Measurements from ENCODE around the gene EHD2.
"Not testable (repeated sequence)": the region's sequence is repeated elsewhere in the genome, so short reads cannot be mapped to it uniquely, and the experiment has no call there.

Gene EHD2

DNA sequence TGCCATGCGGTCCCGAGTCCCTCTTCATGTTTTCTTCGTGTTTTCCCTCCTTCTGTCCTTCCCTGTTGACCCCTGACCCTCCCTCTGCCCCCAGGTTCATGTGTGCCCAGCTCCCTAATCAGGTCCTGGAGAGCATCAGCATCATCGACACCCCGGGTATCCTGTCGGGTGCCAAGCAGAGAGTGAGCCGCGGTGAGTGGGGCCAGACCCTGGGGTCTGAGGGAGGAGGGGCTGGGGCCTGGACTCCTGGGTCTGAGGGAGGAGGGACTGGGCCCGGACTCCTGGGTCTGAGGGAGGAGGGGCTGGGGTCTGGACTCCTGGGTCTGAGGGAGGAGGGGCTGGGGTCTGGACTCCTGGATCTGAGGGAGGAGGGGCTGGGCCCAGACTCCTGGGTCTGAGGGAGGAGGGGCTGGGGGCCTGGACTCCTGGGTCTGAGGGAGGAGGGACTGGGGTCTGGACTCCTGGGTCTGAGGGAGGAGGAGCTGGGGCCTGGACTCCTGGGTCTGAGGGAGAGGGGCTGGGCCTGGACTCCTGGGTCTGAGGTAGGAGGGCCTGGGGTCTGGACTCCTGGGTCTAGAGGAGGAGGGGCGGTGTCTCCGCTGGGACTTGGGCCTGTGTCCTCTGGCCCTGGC lies 5.3 kb downstream of the EHD2 start:
- not testable (repeated sequence) for DNase-seq

DNA sequence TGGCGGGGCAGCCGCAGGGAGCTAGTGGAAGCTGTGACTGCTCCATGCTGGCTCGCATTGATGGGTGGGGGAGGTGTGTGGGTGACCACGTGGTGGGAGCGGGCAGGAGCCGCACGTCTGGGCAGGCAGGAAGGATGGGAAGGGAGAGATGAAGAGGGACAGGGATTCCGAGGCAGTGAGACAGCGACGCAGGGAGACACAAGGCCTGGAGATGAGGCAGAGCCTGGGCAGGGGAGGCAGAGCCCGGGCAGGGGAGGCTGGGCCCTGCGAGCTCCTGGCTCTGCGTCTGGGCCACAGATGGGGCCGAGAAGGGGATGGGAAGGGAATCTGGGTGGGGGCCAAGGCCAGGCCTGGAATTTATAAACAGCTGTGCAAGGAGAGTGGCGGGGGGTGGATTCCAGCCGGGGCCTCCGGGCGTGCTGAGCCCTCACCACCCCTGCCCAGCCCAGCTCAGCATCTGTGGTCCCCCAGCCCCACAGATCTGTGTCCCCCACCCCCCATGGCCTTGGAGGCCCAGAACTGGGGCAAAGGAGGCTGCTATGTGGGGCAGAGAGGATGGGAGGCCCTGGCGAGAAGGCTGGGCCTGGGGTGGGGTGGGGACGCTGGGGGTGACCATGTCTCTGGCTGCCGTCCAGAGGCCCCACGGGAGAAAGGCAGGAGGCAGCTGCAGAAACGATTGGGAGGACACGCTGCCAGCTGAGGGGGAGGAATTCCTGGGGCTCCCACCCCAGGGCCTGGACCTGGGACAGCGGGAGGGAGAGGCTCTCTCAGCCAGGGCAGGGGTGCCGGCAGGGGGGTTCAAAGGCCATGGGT lies 6.0 kb downstream of the EHD2 start:
- no peak for DNase-seq

DNA sequence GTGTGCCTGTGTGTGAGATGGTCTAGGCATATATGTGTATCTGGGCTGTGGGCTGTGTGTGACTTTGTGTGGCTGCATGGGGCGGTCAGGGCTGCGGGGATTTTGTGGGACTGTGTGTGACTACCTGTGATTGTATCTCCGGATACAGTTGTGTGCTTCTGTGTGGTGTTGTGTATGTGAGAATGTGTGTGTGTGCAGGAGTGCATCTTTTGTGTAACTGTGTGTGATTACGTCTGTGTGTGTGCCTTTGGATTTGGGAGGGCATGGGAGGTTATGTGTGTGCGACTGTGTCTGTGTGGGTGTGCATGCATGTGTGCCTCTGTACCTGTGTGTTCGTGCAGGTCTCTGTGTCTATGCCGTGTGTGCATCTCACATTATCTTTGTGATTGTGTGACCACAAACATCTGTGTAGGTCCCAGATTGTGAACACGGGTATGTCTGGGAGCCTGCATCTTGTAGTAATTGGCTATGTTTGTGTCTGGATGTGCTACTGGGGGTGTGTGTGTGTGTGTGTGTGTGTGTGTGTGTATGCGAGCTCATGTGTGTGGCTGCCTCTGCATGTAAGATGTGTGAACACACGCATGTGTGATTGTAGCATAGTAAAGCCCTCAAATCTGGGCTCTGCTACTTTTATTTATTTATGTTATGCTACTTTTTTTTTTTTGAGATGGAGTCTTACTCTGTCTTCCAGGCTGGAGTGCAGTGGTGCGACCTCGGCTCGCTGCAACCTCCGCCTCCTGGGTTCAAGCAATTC lies 7.6 kb downstream of the EHD2 start:
- DNase-seq, result no peak

DNA sequence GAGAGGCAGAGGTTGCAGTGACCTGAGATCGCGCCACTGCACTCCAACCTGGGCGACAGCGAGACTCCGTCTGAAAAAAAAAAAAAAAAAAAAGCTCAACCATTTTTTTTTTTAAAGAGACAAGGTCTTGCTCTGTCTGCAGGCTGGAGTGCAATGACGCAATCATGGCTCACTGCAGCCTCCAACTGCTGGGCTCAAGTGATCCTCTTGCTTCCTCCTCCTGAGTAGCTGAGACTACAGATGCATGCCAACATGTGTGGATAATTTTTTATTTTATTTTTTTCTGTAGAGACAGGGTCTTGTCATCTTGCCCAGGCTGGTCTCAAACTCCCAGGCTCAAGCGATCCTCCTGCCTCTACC lies 10.3 kb downstream of the EHD2 start:
- DNase-seq, result peak in 1 of 2 experiments; percentile 38

DNA sequence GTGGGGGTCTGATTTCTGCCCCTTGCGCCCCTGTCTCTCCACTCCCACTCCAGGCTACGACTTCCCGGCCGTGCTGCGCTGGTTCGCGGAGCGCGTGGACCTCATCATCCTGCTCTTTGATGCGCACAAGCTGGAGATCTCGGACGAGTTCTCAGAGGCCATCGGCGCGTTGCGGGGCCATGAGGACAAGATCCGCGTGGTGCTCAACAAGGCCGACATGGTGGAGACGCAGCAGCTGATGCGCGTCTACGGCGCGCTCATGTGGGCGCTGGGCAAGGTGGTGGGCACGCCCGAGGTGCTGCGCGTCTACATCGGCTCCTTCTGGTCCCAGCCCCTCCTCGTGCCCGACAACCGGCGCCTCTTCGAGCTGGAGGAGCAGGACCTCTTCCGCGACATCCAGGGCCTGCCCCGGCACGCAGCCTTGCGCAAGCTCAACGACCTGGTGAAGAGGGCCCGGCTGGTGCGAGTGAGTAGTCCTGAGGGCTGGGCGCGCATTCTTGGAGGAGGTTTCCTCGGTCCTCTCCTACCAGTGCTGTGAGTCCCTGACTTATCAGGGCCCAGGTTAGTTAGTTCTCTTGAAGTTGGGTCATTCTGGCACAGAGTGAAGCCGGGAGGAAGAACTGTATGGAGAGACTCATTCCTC lies 12.7 kb downstream of the EHD2 start:
- DNase-seq, result no peak

DNA sequence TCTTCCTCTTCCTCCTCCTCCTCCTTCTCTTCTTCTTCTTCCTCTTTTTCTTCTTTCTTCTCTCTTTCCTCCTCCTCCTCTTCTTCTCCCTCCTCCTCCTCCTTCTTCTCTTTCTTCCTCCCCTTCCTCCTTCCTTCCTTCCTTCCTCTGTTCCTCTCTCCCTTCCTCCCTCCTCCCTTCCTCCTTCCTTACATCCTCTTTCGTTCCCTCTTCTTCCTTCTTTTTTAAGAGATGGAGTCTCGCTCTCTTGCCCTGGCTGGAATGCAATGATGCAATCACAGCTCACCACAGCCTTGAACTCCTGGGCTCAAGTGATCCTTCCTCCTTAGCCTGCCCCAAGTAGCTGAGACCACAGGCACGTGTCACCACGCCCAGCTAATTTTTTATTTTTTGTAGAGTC lies 13.2 kb downstream of the EHD2 start:
- DNase-seq, result no peak

DNA sequence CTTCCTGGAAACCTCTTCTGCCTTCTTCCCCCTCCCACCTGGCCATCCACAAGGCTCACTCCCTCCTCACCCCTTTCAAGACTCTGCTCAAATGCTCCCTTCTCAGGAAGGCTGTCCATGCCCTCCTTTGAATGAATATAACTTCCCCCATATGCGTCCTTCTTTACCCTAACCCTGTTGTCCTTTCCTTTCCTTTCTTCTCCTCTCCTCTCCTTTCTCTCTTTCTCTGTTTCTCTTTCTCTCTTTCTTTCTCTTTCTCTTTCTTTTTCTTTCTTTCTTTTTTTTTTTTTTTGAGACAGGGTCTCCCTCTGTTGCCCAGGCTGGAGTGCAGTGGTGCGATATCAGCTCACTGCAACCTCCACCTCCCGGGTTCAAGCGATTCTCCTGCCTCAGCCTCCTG lies 15.1 kb downstream of the EHD2 start:
- DNase-seq, result not testable (repeated sequence)

DNA sequence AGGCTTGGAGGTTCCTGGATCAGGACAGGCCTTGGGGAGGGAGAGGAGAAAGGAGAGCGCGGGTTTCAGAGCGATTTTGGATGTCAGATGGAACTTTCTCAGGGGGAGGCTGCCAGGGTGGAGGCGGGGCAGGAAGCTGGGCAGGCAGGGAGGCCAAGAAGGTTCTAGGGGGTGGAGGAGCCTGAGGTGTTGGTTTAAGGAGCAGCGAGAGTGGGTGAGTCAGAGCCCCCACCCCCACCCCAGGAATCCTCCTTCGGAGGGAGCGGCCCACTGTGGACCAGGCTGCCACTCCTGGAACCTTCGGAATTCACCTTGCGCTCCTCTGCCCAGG lies 16.2 kb downstream of the EHD2 start:
- DNase-seq, result peak in 1 of 2 experiments; percentile 37

DNA sequence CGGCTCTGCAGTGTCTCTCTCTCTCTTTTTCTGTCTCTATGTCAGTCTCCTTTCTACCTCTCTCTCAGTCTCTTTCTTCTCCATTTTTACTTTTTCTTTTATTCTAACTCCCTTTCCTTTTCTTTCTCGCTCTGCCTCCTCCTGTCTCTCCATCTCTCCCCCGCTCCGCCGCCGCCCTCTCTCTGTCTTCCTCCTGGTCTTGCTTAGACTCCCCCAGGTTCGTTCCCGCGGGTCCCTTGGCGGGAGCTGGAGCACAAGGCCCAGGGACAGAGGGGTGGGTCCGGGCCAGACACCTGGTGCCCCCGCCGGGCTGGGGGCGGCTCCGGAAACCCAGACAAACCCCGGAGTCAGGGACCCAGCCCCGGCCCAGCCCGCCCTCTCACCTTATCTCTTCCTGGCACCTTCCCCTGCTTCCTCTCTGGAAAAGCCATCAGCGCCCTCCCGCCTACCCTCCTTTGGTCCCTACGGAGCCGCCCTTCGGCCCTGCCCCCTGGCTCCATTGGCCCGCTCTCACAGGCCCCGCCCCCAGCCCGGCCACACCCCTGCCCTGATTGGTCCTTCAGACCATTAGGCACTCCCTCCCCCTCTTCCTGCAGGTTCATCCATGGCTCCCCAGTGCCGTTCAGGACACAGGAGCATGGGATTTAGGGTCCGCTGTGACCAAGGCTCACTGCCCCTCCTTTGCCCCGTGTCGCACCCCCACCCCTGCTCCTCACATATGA lies 16.7 kb downstream of the EHD2 start:
- no peak for DNase-seq

DNA sequence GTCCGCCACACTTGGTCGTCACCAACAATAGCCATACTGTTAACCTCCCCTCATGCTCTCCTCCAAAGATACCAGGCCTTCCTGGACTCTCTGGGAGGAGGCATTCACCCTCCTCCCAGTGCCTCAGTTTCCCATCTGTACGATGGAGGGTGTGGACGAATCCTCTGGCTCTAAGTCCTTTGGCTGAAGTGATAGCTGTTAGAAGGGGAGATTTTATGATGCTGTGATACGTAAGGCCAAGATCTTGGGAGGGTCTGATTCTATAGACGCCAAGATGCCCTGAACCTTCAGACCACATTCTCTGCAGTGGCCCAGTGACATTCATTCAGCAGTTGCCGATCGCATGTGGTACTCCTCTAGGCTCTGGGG lies 17.3 kb downstream of the EHD2 start:
- DNase-seq, result no peak

DNA sequence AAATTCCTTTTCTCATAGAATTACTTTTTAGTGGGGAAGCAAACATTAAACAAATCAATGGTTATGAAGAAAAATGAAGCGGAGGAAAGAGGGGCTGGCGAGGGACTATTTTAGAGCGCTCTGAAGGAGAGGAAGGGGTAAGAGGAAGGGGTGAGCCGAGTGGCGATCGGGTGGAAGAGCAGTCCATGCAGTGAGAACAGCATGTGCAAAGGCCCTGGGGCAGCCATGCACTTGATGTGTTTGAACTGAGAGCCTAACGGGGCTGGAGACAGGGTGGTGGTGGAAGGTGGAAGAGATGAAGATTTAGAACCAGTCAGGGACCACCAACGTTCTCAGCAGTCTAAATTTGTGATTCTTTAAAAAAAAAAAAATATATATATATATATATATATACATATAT lies 17.7 kb downstream of the EHD2 start:
- DNase-seq, result no peak

DNA sequence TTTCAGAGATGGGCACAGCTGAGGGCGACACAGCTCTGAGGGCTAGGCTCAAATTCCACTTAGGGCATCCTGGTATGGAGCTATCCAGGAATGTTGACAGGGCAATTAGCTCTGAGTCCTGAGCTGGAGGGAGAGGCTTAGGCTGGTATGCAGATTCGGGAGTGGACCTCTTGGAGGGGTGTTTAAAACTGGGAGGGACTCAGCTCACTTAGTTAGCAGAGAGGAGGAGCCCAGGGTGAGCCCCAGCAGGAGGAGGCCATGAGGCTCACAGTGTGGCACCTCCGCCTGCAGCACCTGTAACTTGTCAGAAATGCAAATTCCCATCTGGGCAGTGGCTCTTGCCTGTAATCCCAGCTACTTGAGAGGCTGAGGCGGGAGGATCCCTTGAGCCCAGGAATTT lies 21.9 kb downstream of the EHD2 start:
- DNase-seq, result no peak

DNA sequence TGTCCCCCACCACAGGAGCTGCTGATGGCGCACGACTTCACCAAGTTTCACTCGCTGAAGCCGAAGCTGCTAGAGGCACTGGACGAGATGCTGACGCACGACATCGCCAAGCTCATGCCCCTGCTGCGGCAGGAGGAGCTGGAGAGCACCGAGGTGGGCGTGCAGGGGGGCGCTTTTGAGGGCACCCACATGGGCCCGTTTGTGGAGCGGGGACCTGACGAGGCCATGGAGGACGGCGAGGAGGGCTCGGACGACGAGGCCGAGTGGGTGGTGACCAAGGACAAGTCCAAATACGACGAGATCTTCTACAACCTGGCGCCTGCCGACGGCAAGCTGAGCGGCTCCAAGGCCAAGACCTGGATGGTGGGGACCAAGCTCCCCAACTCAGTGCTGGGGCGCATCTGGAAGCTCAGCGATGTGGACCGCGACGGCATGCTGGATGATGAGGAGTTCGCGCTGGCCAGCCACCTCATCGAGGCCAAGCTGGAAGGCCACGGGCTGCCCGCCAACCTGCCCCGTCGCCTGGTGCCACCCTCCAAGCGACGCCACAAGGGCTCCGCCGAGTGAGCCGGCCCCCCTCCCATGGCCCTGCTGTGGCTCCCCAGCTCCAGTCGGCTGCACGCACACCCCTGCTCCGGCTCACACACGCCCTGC lies 27.8 kb downstream of the EHD2 start:
- no peak for DNase-seq

DNA sequence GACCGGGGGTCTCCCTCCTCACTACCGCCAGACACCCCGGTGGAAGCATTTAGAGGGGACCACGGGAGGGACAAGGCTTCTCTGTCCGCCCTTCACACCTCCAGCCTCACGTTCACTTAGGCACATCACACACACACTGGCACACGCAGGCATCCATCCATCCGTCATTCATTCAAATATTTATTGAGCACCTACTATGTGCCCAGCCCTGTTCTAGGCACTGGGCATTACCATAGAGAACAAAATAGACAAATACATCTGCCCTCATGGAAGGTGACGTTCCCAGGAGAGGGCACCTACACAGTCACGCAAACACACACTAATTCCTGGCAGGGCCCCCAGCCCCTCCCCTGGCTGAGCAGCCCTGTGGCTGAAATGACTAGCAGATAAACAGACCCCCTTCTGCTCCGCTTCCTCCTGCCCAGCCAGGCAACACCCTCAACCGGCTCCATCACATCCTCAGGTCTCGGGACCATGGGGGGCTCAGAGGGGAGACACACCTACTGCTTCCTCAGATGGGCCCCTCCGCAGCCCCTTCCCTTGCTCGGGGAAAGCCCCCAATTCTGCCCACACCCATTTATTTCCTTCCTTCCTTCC lies 28.4 kb downstream of the EHD2 start:
- DNase-seq, result no peak

DNA sequence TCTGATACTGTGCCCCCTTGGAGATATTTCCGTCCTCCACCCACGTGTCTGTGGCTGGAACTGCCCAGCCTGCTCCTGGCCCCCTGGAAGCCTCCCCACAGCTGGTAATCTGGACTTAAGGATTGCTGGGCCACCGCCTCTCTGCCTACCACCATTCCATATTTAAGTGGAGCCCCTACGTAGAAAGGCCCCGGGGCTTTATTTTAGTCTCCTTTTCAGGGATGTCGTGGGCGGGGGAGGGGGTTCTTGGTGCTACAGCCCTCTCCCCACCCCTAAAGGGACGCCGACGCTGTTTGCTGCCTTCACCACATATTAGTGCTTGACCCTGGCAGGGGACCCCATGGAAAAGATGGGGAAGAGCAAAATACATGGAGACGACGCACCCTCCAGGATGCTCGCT lies 29.4 kb downstream of the EHD2 start:
- DNase-seq, result no peak

DNA sequence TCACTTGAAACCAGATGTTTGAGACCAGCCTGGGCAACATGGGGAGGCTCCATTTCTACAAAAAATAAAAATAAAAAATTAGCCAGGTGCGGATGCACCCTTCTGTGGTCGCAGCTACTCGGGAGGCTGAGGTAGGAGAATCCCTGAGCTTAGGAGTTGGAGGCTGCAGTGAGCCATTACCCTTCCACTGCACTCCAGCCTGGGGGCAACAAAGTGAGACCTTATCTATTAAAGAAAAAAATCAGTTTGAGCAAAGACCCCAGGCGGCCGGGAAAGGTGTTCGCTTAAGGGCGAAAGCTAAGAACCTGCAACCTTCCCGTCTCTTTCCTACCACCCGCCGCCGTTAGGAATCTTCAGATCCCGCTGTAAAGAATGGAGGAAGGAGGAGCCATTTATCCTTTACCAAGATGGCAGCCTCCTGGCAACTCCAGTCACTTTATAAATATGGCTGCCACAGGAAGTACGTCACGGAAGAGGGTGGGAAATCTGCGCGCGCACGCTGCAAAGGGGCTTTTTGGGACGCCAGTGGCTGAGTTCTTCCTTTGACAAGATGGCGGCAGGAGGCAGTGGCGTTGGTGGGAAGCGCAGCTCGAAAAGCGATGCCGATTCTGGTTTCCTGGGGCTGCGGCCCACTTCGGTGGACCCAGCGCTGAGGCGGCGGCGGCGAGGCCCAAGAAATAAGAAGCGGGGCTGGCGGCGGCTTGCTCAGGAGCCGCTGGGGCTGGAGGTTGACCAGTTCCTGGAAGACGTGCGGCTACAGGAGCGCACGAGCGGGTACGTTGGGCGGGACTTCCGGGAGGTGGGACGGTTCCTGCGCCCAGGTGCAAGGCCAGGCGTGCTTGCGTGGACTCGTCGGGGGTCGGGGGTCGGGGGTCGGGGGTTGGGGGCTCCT lies 32.0 kb downstream of the EHD2 start, which contains the start of gene NOP53:
Gene NOP53 (plus strand): TSS at position 537 of the 892 bp plus-strand sequence. CDS start 14 bp downstream, at position 551.
- DNase-seq, result peak; percentile 54 to 87

DNA sequence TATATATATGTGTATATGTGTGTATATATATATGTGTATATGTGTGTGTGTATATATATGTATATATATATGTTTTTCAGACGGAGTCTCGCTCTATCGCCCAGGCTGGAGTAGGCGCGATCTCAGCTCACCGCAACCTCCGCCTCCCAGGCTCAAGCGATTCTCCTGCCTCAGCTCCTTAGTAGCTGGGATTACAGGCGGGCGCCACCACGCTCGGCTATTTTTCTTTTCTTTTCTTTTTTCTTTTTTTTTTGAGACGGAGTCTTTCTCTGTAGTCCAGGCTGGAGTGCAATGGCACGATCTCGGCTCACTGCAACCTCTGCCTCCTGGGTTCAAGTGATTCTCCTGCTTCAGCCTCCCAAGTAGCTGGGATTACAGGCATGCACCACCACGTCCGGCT lies 32.9 kb downstream of the EHD2 start:
- not testable (repeated sequence) for DNase-seq

DNA sequence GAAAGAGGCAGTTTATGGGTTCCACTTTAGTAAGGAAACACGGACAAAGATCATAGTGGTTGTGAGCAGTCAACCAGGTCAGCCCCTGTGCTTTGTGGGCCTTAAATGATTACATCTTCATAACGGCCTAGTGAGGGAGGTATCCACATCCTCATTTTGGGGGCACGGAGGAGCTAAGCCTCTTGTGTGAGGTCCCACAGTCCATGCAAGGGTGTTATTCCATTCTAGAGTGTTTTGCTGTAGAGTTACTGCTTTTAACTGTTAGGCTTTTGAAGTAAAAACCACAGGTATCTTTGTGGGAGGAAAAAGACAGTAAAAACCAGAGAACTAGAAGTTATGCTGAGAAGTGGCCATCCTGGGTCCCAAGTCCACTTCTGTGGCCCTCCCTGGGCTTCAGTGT lies 36.1 kb downstream of the EHD2 start:
- no peak for DNase-seq

DNA sequence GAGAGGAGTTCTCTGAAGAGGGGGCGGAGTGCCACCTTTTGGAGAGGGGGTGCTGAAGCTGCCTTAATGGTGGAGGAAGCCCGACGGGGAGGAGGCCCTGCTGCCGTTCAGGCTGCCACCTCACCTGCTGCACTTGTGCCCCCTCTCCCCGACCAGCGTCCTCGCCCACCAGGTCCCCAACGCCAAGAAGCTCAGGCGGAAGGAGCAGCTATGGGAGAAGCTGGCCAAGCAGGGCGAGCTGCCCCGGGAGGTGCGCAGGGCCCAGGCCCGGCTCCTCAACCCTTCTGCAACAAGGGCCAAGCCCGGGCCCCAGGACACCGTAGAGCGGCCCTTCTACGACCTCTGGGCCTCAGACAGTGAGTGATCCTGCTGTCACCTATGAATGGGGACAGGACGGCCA lies 37.5 kb downstream of the EHD2 start:
- DNase-seq, result no peak

DNA sequence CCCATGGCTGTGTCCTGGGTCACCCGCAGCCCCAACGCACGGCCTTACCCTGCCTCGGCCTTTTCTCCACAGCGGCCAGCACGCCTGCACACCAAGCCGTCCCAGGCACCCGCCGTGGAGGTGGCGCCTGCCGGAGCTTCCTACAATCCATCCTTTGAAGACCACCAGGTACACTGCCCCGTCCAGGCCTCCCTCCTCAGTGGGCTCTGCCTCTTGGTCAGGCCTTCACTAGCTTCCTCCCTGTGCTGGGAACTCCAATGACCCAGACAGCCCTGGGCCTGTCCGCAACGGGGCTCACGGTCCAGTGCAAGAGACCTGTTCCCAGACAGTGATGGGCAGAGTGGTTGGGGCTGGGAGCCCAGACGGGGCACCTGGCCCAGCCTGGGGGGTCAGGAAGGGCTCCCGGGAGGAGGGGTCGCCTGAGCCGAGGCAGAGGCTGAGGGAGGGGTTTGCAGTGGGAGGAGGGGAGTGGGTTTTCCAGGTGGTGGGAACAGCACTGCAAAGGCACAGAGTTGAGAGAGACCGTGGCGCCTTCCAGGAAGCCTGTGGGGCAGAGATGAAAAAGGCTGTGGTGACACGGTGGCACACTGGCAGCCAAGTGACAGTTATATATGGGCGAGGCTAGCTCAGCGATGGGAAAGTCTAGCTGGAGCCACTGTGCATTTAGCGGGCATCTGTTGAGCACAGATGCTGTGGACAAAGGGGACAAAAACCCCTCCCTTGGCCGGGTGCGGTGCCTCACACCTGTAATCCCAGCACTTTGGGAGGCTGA lies 39.4 kb downstream of the EHD2 start:
- DNase-seq, result no peak

Data from SW 1271 (cell line).